Measurements from ENCODE around the gene SCYGR2. TPM values are rescaled to one million over a fixed set of nuclear protein-coding genes. Genes with fewer than 3 reads are reported as not detected.

Gene SCYGR2
- polyA plus RNA-seq, 3 donors = not detected

GRCh38 chr2:227643990-227644551 lies 45.4 kb downstream of the SCYGR2 start:
- DNase-seq (ENCODE audit: extremely low read depth in 1 of 11, low read depth in 9 of 11, low spot score in 4 of 11) = no peak

Other genes starting within 250 kb of the SCYGR2 start
- under 1 TPM; 0.06 to 0.38 (median 0.11) TPM for gene TM4SF20, start 219.6 kb upstream of the SCYGR2 start, polyA plus RNA-seq (ENCODE audit: insufficient read length in 3 of 3)
- not detected for gene SCYGR1, start 210.9 kb upstream of the SCYGR2 start, polyA plus RNA-seq (ENCODE audit: insufficient read length in 3 of 3)
- gene AGFG1, start 126.7 kb upstream of the SCYGR2 start, polyA plus RNA-seq (ENCODE audit: insufficient read length in 3 of 3) = 10 to 100 TPM; 63.1 to 79.2 (median 73.4) TPM
- not detected for gene SCYGR3, start 15.9 kb downstream of the SCYGR2 start, polyA plus RNA-seq (ENCODE audit: insufficient read length in 3 of 3)
- not detected for gene SCYGR4, start 18.6 kb downstream of the SCYGR2 start, polyA plus RNA-seq (ENCODE audit: insufficient read length in 3 of 3)
- gene SCYGR5, start 67.9 kb downstream of the SCYGR2 start, polyA plus RNA-seq (ENCODE audit: insufficient read length in 3 of 3) = not detected
- gene SLC19A3, start 119.1 kb downstream of the SCYGR2 start, polyA plus RNA-seq (ENCODE audit: insufficient read length in 3 of 3) = 10 to 100 TPM in 2 of 3 donors, 1 to 10 TPM in 1; 6.7 to 15.8 (median 10.1) TPM
- gene SCYGR6, start 125.9 kb downstream of the SCYGR2 start, polyA plus RNA-seq (ENCODE audit: insufficient read length in 3 of 3) = not detected
- not detected for gene SCYGR7, start 129.4 kb downstream of the SCYGR2 start, polyA plus RNA-seq (ENCODE audit: insufficient read length in 3 of 3)
- not detected for gene SCYGR8, start 147.0 kb downstream of the SCYGR2 start, polyA plus RNA-seq (ENCODE audit: insufficient read length in 3 of 3)
- under 1 TPM in 2 of 3 donors, not detected in 1; 0.39 to 0.74 TPM for gene CCL20, start 214.9 kb downstream of the SCYGR2 start, polyA plus RNA-seq (ENCODE audit: insufficient read length in 3 of 3)

All from renal cortex interstitium (tissue), 11 donors.